Suprapubic skin (tissue), 4 donors: ENCODE results near the gene MTURN. TPM values are rescaled to one million over a fixed set of nuclear protein-coding genes. Genes with fewer than 3 reads are reported as not detected.

Experiments
- DNase-seq, 2 donors: peaks; one replicate each; pipeline ENCODE4 v3.0.0-alpha.2; 2019; ENCODE audit warnings: low spot score in 2 of 2
- H3K27ac ChIP-seq: fragments of 200-600 bp; sonication (generic); one replicate; pipeline ENCODE4 v1.5.1; 2019
- H3K27me3 ChIP-seq: fragments of 200-600 bp; sonication (generic); one replicate; pipeline ENCODE4 v1.5.1; 2019
- H3K36me3 ChIP-seq: fragments of 200-600 bp; sonication (generic); one replicate; pipeline ENCODE4 v1.5.1; 2019
- H3K4me1 ChIP-seq: fragments of 200-600 bp; sonication (generic); one replicate; pipeline ENCODE4 v1.5.1; 2019
- H3K4me3 ChIP-seq: fragments of 200-600 bp; sonication (generic); one replicate; pipeline ENCODE4 v1.5.1; 2019; ENCODE audit warnings: mild to moderate bottlenecking
- H3K9me3 ChIP-seq: fragments of 200-600 bp; sonication (generic); one replicate; pipeline ENCODE4 v1.5.1; 2019
- EP300 ChIP-seq: sonication (generic); formaldehyde crosslinking; IDR thresholded peaks from one replicate; pipeline ENCODE4 v1.6.1; 2017; ENCODE audit warnings: antibody characterized with exemption
- POLR2A ChIP-seq, 2 donors: fragments of 450-650 bp; IDR thresholded peaks; one replicate each; pipeline ENCODE4 v1.6.1; 2017; ENCODE audit warnings: antibody characterized with exemption in 2 of 2, mild to moderate bottlenecking in 2 of 2, moderate library complexity in 2 of 2
- POLR2AphosphoS5 ChIP-seq, 3 donors: sonication (generic); formaldehyde crosslinking; IDR thresholded peaks; one replicate each; pipeline ENCODE4 v1.6.1; 2017; ENCODE audit warnings: antibody characterized with exemption in 3 of 3
- WGBS: methylation state at CpG from one replicate; pipeline ENCODE4 v1.1.5; 2018; 5-methylcytosine and 5-hydroxymethylcytosine counted together
- total RNA-seq, 4 donors: library from RNA; depleted of rRNA; stranded (reverse); fragments of >200 nt; gene quantifications; one replicate each; pipeline ENCODE4 v1.1.0, GENCODE V29; 2016
- TF ChIP-seq, protein P1 (sequence below), 2 donors: fragments of 200-600 bp in 1 of 2; fragments of 450-650 bp in 1 of 2; sonication (generic) in 1 of 2; IDR thresholded peaks; one replicate each; pipeline ENCODE4 v1.5.1; 2016 to 2019; ENCODE audit warnings: antibody characterized with exemption in 2 of 2, mild to moderate bottlenecking in 1 of 2, moderate library complexity in 1 of 2

MTURN gene
- total RNA-seq, 4 donors from 2014 or later = 42.9 to 103 (median 58.0) TPM

DNA sequence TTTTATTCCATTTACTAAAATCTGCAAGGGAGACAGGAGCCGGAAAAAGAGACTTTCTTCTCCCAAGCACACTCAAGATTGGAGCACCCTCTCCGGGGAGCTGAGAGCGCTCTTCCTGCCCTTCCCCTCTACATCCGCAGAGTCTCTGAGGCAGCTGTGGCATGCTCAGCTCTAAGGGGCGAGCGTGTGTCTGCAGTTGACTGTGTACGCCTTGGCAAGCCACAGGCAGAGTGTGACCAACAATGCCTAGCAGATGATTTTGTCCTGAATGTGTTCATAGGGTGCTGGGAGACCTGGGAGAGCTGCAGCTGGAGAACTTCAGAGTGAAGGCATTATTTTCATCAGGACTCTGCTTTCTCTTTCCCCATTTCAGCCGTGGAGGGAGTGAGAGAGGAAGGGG, 20.7 kb downstream of the MTURN start:
- WGBS = 85% methylated on average over 8 of the region's 8 CpGs
- no peak for DNase-seq
- peaks cover 12% of the 10 kb centered on the region for H3K4me1 ChIP-seq
- peaks cover 37% of the 10 kb centered on the region for H3K36me3 ChIP-seq
- no peaks in the 10 kb centered on the region for H3K9me3 ChIP-seq
- H3K27me3 ChIP-seq = no peaks in the 10 kb centered on the region
- H3K4me3 ChIP-seq = no peak overlapping the region
- H3K27ac ChIP-seq = no peak overlapping the region
- TF ChIP-seq, protein P1, sequence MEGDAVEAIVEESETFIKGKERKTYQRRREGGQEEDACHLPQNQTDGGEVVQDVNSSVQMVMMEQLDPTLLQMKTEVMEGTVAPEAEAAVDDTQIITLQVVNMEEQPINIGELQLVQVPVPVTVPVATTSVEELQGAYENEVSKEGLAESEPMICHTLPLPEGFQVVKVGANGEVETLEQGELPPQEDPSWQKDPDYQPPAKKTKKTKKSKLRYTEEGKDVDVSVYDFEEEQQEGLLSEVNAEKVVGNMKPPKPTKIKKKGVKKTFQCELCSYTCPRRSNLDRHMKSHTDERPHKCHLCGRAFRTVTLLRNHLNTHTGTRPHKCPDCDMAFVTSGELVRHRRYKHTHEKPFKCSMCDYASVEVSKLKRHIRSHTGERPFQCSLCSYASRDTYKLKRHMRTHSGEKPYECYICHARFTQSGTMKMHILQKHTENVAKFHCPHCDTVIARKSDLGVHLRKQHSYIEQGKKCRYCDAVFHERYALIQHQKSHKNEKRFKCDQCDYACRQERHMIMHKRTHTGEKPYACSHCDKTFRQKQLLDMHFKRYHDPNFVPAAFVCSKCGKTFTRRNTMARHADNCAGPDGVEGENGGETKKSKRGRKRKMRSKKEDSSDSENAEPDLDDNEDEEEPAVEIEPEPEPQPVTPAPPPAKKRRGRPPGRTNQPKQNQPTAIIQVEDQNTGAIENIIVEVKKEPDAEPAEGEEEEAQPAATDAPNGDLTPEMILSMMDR (IDR thresholded peaks at IDR 0.05) = no peak
- TF ChIP-seq POLR2A (IDR thresholded peaks at IDR 0.05) (no peak), POLR2AphosphoS5 (IDR thresholded peaks at IDR 0.05) (no peak), EP300 (no peak)

DNA sequence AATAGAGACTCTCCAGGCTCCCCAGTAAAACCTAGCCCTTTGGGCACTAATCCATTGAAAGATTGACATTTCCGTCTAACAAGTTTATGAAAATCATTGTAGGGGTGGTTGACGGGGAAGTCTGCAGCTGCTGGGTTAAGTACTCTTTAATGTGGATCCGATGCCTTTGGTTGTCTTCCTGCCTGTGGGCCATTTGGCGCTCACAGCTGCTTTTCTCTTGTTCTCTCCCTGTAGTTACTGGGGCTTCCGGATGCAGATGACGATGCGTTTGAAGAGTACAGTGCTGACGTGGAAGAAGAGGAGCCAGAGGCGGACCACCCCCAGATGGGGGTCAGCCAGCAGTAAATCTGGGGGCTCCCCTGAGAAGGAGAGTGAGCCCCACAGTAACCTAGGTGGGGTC, 22.4 kb downstream of the MTURN start:
- H3K9me3 ChIP-seq = no peaks in the 10 kb centered on the region
- no peak overlapping the region for H3K27ac ChIP-seq
- peaks cover 31% of the 10 kb centered on the region for H3K36me3 ChIP-seq
- WGBS = 81% methylated on average over 9 of the region's 9 CpGs
- peaks cover 14% of the 10 kb centered on the region for H3K4me1 ChIP-seq
- H3K27me3 ChIP-seq = no peaks in the 10 kb centered on the region
- DNase-seq = no peak
- H3K4me3 ChIP-seq = no peak overlapping the region
- no peak for TF ChIP-seq EP300

DNA sequence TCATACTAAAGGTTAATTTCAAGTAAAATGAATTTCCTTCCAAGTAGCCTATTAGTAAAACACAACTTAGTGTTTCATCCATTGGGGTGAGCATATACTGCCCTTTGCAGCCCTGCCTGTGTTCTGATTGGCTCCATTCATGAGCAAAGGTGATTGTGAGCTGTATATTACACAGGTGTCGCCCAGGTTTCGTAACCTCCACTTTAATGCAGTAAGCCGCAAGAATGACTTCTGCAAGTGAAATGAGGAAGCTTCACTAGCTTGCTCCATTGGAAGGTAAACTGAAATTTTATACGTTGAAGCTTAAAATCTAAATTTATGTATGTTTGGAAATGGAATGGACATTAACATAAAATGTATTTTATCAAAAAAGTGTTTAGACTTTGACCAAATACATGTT, 24.4 kb downstream of the MTURN start:
- Histone ChIP-seq H3K4me3 (no peak overlapping the region), H3K27ac (no peak overlapping the region), H3K9me3 (no peaks in the 10 kb centered on the region), H3K4me1 (peaks cover 33% of the 10 kb centered on the region), H3K27me3 (no peaks in the 10 kb centered on the region), H3K36me3 (peaks cover 22% of the 10 kb centered on the region)
- DNase-seq = no peak
- 87% methylated on average over 4 of the region's 4 CpGs for WGBS
- TF ChIP-seq, protein P1 (IDR thresholded peaks at IDR 0.05) = no peak
- TF ChIP-seq POLR2AphosphoS5 (IDR thresholded peaks at IDR 0.05) = no peak
- TF ChIP-seq EP300 = no peak
- TF ChIP-seq POLR2A (IDR thresholded peaks at IDR 0.05) = no peak

DNA sequence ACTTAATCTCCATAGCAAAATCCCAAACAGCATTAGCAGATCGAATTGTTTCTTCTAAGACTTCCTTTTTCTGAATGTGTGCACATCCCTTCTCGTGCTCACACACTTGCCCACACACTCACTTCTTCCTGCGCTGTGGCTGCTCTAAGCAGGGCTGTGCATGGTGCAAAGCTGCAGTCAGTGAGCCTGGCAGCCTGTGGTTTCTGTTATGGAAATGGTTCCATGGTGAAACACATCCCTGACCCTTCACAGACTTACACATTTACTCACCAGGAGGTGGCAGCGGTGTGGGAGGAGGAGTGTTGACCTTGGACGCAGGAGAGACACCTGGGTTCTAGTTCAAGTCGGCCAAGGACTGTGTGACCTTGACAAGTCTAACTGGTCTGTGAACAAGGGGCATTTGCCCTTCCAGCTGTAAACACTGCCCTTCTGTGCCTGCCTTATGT, 24.9 kb downstream of the MTURN start:
- 61% methylated on average over 6 of the region's 6 CpGs for WGBS
- Histone ChIP-seq H3K27me3 (no peaks in the 10 kb centered on the region), H3K9me3 (no peaks in the 10 kb centered on the region), H3K4me1 (peaks cover 38% of the 10 kb centered on the region), H3K4me3 (no peak overlapping the region), H3K36me3 (peaks cover 16% of the 10 kb centered on the region), H3K27ac (no peak overlapping the region)
- no peak for DNase-seq
- no peak for TF ChIP-seq EP300
- TF ChIP-seq POLR2AphosphoS5 (IDR thresholded peaks at IDR 0.05) = no peak
- TF ChIP-seq, protein P1 (IDR thresholded peaks at IDR 0.05) = no peak
- TF ChIP-seq POLR2A (IDR thresholded peaks at IDR 0.05) = no peak

DNA sequence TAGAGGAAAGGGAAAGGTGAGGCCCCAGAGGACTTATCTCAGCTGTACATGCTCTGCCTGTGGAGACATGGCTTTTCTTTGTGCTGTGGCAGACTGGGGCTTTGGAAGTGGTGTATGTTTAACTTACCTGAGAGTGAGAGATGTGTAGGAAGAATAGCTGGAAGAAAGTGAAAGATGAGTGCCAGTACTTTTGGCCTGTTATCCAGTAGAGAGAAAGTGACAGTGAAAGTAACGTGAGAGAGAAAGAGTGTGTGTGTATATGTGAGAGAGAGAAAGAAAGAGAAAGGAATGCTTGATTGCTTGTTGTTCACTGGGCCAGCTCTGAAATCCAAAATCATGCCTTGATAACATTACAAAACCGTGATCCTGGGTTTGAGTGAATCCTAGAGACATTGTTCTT, 25.5 kb downstream of the MTURN start:
- peaks cover 44% of the 10 kb centered on the region for H3K4me1 ChIP-seq
- no peak for DNase-seq
- H3K4me3 ChIP-seq = no peak overlapping the region
- 83% methylated on average over 2 of the region's 2 CpGs for WGBS
- TF ChIP-seq EP300 = no peak
- TF ChIP-seq, protein P1 (IDR thresholded peaks at IDR 0.05) = no peak
- no peak for TF ChIP-seq POLR2AphosphoS5 (IDR thresholded peaks at IDR 0.05)
- TF ChIP-seq POLR2A (IDR thresholded peaks at IDR 0.05) = no peak
- no peaks in the 10 kb centered on the region for H3K9me3 ChIP-seq
- H3K27ac ChIP-seq = no peak overlapping the region
- H3K36me3 ChIP-seq = peaks cover 13% of the 10 kb centered on the region
- H3K27me3 ChIP-seq = no peaks in the 10 kb centered on the region

DNA sequence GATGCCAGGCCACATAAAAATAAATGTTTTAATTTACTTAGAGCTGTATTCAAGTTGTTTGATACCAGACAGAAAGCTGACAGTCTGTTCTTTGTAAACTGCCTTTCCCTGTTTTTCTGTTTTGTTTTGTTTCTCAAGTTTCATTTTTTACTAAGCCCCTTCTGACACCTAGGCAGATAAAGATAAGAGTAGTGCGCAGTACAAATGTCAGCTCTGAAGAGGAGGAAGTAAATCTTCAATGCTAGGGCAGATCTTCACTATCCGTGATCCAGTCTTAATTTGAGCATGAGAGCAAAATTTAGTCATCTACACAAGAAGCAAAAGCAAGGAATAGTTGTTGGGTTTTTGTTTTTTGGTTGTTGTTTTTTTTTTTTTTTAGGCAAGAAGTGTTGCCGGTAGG, 27.3 kb downstream of the MTURN start:
- WGBS = 79% methylated on average over 3 of the region's 3 CpGs
- Histone ChIP-seq H3K9me3 (no peaks in the 10 kb centered on the region), H3K27me3 (no peaks in the 10 kb centered on the region), H3K4me1 (peaks cover 60% of the 10 kb centered on the region), H3K36me3 (peaks cover 6% of the 10 kb centered on the region), H3K27ac (no peak overlapping the region), H3K4me3 (no peak overlapping the region)
- no peak for DNase-seq
- TF ChIP-seq, protein P1 (IDR thresholded peaks at IDR 0.05) = no peak
- TF ChIP-seq POLR2A (IDR thresholded peaks at IDR 0.05) = no peak
- TF ChIP-seq EP300 = no peak
- no peak for TF ChIP-seq POLR2AphosphoS5 (IDR thresholded peaks at IDR 0.05)
